ENCODE results near the gene HSPA14.

- no peak for TF ChIP-seq YY1 (IDR thresholded peaks at IDR 0.05; ENCODE audit: extremely low read depth, insufficient replicate concordance, low read depth, low read length)
- no peak for TF ChIP-seq CTCF (IDR thresholded peaks at IDR 0.05 in 2 of 3, conservative IDR thresholded peaks at IDR 0.05 in 1 of 3; ENCODE audit: borderline replicate concordance in 1 of 3, insufficient read depth in 1 of 3, low read depth in 2 of 3, low read length in 2 of 3)
Observed at GRCh38 chr10:14815681-14816080, 22.4 kb upstream of the HSPA14 start.

Measured in HCT116 (cell line).